Loucy (cell line): Measurements from ENCODE around the gene SLC4A11.

Experiments
- H2AFZ ChIP-seq: fragments of 200-600 bp; sonication (generic); 2 replicates; pipeline ENCODE4 v1.6.0; 2016; ENCODE audit warnings: antibody characterized with exemption, mild to moderate bottlenecking, low read length, moderate library complexity
- H3F3A ChIP-seq: fragments of 200-600 bp; 2 replicates; pipeline ENCODE4 v1.6.0; 2016; ENCODE audit warnings: antibody characterized with exemption, low read depth, mild to moderate bottlenecking
- H3K27me3 ChIP-seq: fragments of 200-600 bp; sonication (generic); 2 replicates; pipeline ENCODE4 v1.6.1; 2014; ENCODE audit warnings: low read length, mild to moderate bottlenecking; ENCODE audit not compliant: insufficient read depth, poor library complexity, severe bottlenecking
- H3K36me3 ChIP-seq: fragments of 200-600 bp; sonication (generic); 2 replicates; pipeline ENCODE4 v1.6.1; 2016; ENCODE audit warnings: low read length; ENCODE audit not compliant: insufficient read depth
- H3K4me1 ChIP-seq: fragments of 200-600 bp; sonication (generic); 2 replicates; pipeline ENCODE4 v1.5.1; 2014; ENCODE audit warnings: low read length, mild to moderate bottlenecking; ENCODE audit not compliant: insufficient read depth, poor library complexity, severe bottlenecking
- H3K4me2 ChIP-seq: fragments of 200-600 bp; sonication (generic); 2 replicates; pipeline ENCODE4 v1.6.0; 2014; ENCODE audit warnings: antibody characterized with exemption, low read length, low read depth, mild to moderate bottlenecking; ENCODE audit not compliant: poor library complexity, severe bottlenecking
- H3K4me3 ChIP-seq: fragments of 200-600 bp; sonication (generic); 2 replicates; pipeline ENCODE4 v1.5.1; 2014; ENCODE audit warnings: low read length, mild to moderate bottlenecking, mixed read lengths; ENCODE audit not compliant: poor library complexity, severe bottlenecking
- H3K79me2 ChIP-seq: fragments of 200-600 bp; sonication (generic); 2 replicates; pipeline ENCODE4 v1.6.1; 2014; ENCODE audit warnings: low read length; ENCODE audit not compliant: insufficient read depth
- H3K9ac ChIP-seq: fragments of 200-600 bp; sonication (generic); 2 replicates; pipeline ENCODE4 v1.6.0; 2014; ENCODE audit warnings: mild to moderate bottlenecking, low read depth, low read length, moderate library complexity; ENCODE audit not compliant: poor library complexity, severe bottlenecking
- H3K9me2 ChIP-seq: fragments of 200-600 bp; sonication (generic); replicated peaks from 2 replicates; pipeline ENCODE4 v1.6.1; 2016; ENCODE audit warnings: low read depth, low read length, mixed read lengths
- H3K9me3 ChIP-seq: fragments of 200-600 bp; sonication (generic); 2 replicates; pipeline ENCODE4 v1.6.1; 2014; ENCODE audit warnings: mild to moderate bottlenecking, antibody characterized with exemption, low read length, low read depth; ENCODE audit not compliant: insufficient read depth
- H4K20me1 ChIP-seq: fragments of 200-600 bp; sonication (generic); 2 replicates; pipeline ENCODE4 v1.6.0; 2014; ENCODE audit warnings: antibody characterized with exemption, low read length, mild to moderate bottlenecking; ENCODE audit not compliant: insufficient read depth, poor library complexity, severe bottlenecking
- CTCF ChIP-seq: fragments of 200-600 bp; sonication (generic); conservative IDR thresholded peaks from 2 replicates; pipeline ENCODE4 v1.5.1; 2014; ENCODE audit warnings: mild to moderate bottlenecking, antibody characterized with exemption, low read length
- EZH2phosphoT487 ChIP-seq: fragments of 200-600 bp; IDR thresholded peaks from 2 replicates; pipeline ENCODE4 v1.6.1; 2018; ENCODE audit warnings: antibody characterized with exemption, mild to moderate bottlenecking, moderate library complexity, borderline replicate concordance

The SLC4A11 gene

GRCh38 chr20:3226864-3227263 lies 12.1 kb downstream of the SLC4A11 start:
- Histone ChIP-seq H3K4me2 (no peak overlapping the region), H2AFZ (no peak overlapping the region), H3K4me3 (no peak overlapping the region), H3K9me2 (no peaks in the 10 kb centered on the region), H3K79me2 (no peaks in the 10 kb centered on the region), H3K9me3 (no peaks in the 10 kb centered on the region), H3K9ac (no peak overlapping the region), H3K36me3 (peaks cover 6% of the 10 kb centered on the region; the same call in 1 of the 2 replicates), H3K27me3 (no peaks in the 10 kb centered on the region), H3K4me1 (peaks cover 17% of the 10 kb centered on the region), H4K20me1 (no peaks in the 10 kb centered on the region), H3F3A (no peaks in the 10 kb centered on the region)
- no peak for TF ChIP-seq CTCF

GRCh38 chr20:3226093-3226492 lies 12.9 kb downstream of the SLC4A11 start:
- Histone ChIP-seq H3K27me3 (no peaks in the 10 kb centered on the region), H3K9me2 (no peaks in the 10 kb centered on the region), H4K20me1 (no peaks in the 10 kb centered on the region), H3K9ac (no peak overlapping the region), H3K9me3 (no peaks in the 10 kb centered on the region), H3K4me1 (peaks cover 17% of the 10 kb centered on the region), H3K4me3 (no peak overlapping the region), H2AFZ (no peak overlapping the region), H3K4me2 (no peak overlapping the region), H3K79me2 (no peaks in the 10 kb centered on the region), H3F3A (no peaks in the 10 kb centered on the region), H3K36me3 (peaks cover 6% of the 10 kb centered on the region; the same call in 1 of the 2 replicates)
- TF ChIP-seq EZH2phosphoT487 (no peak), CTCF (no peak)

DNA sequence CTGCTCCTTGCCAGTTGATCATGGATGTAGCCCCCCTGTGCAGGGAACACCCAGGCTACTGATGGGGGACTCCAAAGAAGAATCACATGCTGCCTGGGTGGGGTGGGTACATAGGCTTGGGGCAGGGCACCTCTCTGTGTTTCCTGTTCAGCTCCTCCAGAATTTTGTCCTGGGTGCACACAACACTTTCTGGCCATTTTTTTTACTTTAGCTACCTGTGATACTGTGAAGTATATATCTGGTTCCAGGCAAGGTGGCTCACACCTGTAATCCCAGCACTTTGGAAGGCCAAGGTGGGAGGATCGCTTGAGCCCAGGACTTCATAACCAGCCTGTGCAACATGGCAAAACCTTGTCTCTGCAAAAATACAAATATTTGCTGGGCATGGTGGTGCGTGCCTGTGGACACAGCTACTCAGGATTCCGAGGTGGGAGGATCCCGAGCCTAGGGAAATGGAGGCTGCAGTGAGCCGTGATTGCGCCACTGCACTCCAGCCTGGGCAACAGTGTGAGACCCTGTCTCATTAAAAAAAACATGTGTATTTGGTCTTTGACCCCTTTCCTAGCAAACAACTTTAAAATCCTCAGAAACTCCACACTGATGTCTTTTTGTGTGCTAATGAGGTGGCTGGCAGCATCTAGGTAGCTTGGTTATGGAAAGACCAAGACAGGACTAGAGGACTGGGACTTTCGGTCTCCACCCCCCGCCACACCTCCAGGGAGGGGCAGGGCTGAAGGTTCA lies 14.1 kb downstream of the SLC4A11 start:
- no peaks in the 10 kb centered on the region for H3F3A ChIP-seq
- no peaks in the 10 kb centered on the region for H3K79me2 ChIP-seq
- peaks cover 6% of the 10 kb centered on the region; the same call in 1 of the 2 replicates for H3K36me3 ChIP-seq
- no peaks in the 10 kb centered on the region for H3K9me3 ChIP-seq
- peaks cover 17% of the 10 kb centered on the region for H3K4me1 ChIP-seq
- no peak overlapping the region for H3K4me3 ChIP-seq
- no peaks in the 10 kb centered on the region for H4K20me1 ChIP-seq
- no peak for TF ChIP-seq CTCF
- TF ChIP-seq EZH2phosphoT487: no peak
- no peaks in the 10 kb centered on the region for H3K27me3 ChIP-seq
- no peak overlapping the region for H3K9ac ChIP-seq
- no peak overlapping the region for H3K4me2 ChIP-seq
- H2AFZ ChIP-seq: no peak overlapping the region
- H3K9me2 ChIP-seq: no peaks in the 10 kb centered on the region
